GM12891 (cell line): ENCODE results near the gene RCAN3.

Experiments used
- PAX5 ChIP-seq: IDR thresholded peaks from 2 replicates; pipeline ENCODE4 v1.6.1; 2011; ENCODE audit warnings: low read length, moderate library complexity, mild to moderate bottlenecking; ENCODE audit not compliant: insufficient read depth, severe bottlenecking
- POLR2A ChIP-seq: IDR thresholded peaks from 2 replicates; pipeline ENCODE4 v1.6.1; 2011; ENCODE audit warnings: low read depth, low read length, control low read depth
- POLR2AphosphoS5 ChIP-seq: IDR thresholded peaks from 2 replicates; pipeline ENCODE4 v1.6.1; 2011; ENCODE audit warnings: low read depth, low read length, control low read depth
- POU2F2 ChIP-seq: IDR thresholded peaks from 2 replicates; pipeline ENCODE4 v1.6.1; 2011; ENCODE audit warnings: low read depth, mild to moderate bottlenecking, control low read depth, low read length, moderate library complexity
- TAF1 ChIP-seq: IDR thresholded peaks from 2 replicates; pipeline ENCODE4 v1.6.1; 2011; ENCODE audit warnings: low read depth, low read length, control low read depth

GRCh38 chr1:24468685-24469316, 33.8 kb upstream of the RCAN3 start:
- TF ChIP-seq POLR2AphosphoS5 (no peak), TAF1 (no peak), POLR2A (no peak), POU2F2 (no peak), PAX5 (no peak)
